Panc1 (cell line): Measurements from ENCODE around the gene ZNF333. TPM values are rescaled to one million over a fixed set of nuclear protein-coding genes. Genes with fewer than 3 reads are reported as not detected.

Experiments
- ATAC-seq: fragments of 200-7000 bp; cut with Tn5 transposase; 2 replicates; pipeline ENCODE4 v1.9.1; 2020; ENCODE audit warnings: mild to moderate bottlenecking, moderate library complexity
- BruUV-seq: library from RNA; stranded (reverse); fragments of 400-500 nt; replicated peaks from 2 replicates; lab custom pipeline; 2021; lab: Mats Ljungman, UMichigan
- CTCF ChIA-PET: fragments of 300-600 bp; sonication (Branson Sonifier 250); formaldehyde crosslinking; loops from one replicate; lab custom pipeline; 2022; ENCODE audit warnings: antibody characterized with exemption; lab: Charles Lee
- POLR2A ChIA-PET: fragments of 300-600 bp; sonication (Branson Sonifier 250); formaldehyde crosslinking; loops from one replicate; lab custom pipeline; 2022; ENCODE audit warnings: antibody characterized with exemption; lab: Charles Lee
- DNase-seq: peaks from one replicate; pipeline ENCODE4 v3.0.0-alpha.2; 2010; ENCODE audit warnings: low read depth, low spot score
- H3K27ac ChIP-seq: 2 replicates; pipeline ENCODE4 v1.5.1; 2011; ENCODE audit warnings: mild to moderate bottlenecking, low read length, inconsistent platforms
- H3K27me3 ChIP-seq: fragments of 200-500 bp; sonication (Bioruptor generic); 2 replicates; pipeline ENCODE4 v1.6.0; 2014; ENCODE audit warnings: low read length, inconsistent platforms; ENCODE audit not compliant: control insufficient read depth, insufficient read depth
- H3K36me3 ChIP-seq: fragments of 200-500 bp; sonication (Bioruptor generic); 2 replicates; pipeline ENCODE4 v1.5.1; 2014; ENCODE audit warnings: inconsistent platforms, mild to moderate bottlenecking, low read length, moderate library complexity; ENCODE audit not compliant: control insufficient read depth, insufficient read depth
- H3K4me1 ChIP-seq: 2 replicates; pipeline ENCODE4 v1.5.1; 2011; ENCODE audit warnings: inconsistent platforms, mild to moderate bottlenecking, low read length, moderate library complexity; ENCODE audit not compliant: control insufficient read depth, insufficient read depth
- H3K4me3 ChIP-seq, 2 experiments: 2 replicates each; pipeline ENCODE4 v1.5.1; 2011 to 2012; ENCODE audit warnings: low read depth in 2 of 2, low read length in 2 of 2, mild to moderate bottlenecking in 2 of 2, inconsistent platforms in 1 of 2, moderate library complexity in 1 of 2
- H3K9me3 ChIP-seq: fragments of 200-500 bp; sonication (Bioruptor generic); 2 replicates; pipeline ENCODE4 v1.5.1; 2014; ENCODE audit warnings: low read depth, mild to moderate bottlenecking, inconsistent platforms, low read length, moderate library complexity; ENCODE audit not compliant: control insufficient read depth, insufficient read depth
- POLR2AphosphoS5 ChIP-seq: IDR thresholded peaks from 2 replicates; pipeline ENCODE4 v1.6.1; 2012; ENCODE audit warnings: mild to moderate bottlenecking, low read depth, low read length, moderate library complexity
- SIN3A ChIP-seq: IDR thresholded peaks from 2 replicates; pipeline ENCODE4 v1.6.1; 2012; ENCODE audit warnings: low read depth, mild to moderate bottlenecking, low read length, moderate library complexity, borderline replicate concordance; ENCODE audit not compliant: insufficient read depth
- TCF7L2 ChIP-seq: IDR thresholded peaks from 2 replicates; pipeline ENCODE4 v1.6.1; 2011; ENCODE audit warnings: mild to moderate bottlenecking, low read depth, low read length, inconsistent platforms
- in situ Hi-C: cut with HindIII; loops from 2 replicates; pipeline ENCODE4 v1.10.0; 2016; ENCODE audit warnings: low sequenced_read_pairs, low pct_unique_long_range_greater_than_20kb
- intact Hi-C: fragments of 100-400 bp; cut with micrococcal nuclease; formaldehyde crosslinking; loops from one replicate; pipeline ENCODE4 v1.10.0; 2022; ENCODE audit not compliant: unreplicated experiment
- total RNA-seq: library from RNA; stranded (reverse); gene quantifications from one replicate; pipeline ENCODE4 v1.2.1, GENCODE V29; 2021; ENCODE audit not compliant: unreplicated experiment
- TF ChIP-seq, protein P1 (sequence below), 2 experiments: IDR thresholded peaks; 2 replicates each; pipeline ENCODE4 v1.6.1; 2011 to 2012; ENCODE audit warnings: low read depth in 2 of 2, control low read depth in 1 of 2, low read length in 1 of 2, mild to moderate bottlenecking in 1 of 2, moderate library complexity in 1 of 2; ENCODE audit not compliant: insufficient read depth in 1 of 2
- TF ChIP-seq, protein P2 (sequence below): fragments of 450-650 bp; IDR thresholded peaks from 2 replicates; pipeline ENCODE4 v1.5.1; 2017; ENCODE audit warnings: mild to moderate bottlenecking

The ZNF333 gene
- total RNA-seq, 1 experiment from 2014 or later: 9.2 TPM

DNA sequence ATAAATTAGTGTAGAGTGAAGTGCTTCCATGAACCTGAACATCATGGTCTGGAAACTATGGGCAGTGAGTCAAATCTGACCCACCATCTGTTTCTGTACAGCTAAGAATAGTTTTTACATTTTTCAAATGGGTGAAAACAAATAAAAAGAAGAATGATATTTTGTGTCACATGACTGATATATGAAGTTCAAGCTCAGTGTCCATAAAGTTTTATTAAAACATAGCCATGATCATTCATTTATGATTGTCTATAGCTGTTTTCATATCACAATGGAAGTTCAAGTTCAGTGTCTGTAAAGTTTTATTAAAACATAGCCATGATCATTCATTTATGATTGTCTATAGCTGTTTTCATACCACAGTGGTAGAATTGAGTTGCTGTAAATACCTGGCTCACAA is 42.7 kb downstream of the ZNF333 start:
- in situ Hi-C loops: no loop called here
- ATAC-seq (no peak), DNase-seq (no peak)
- TF ChIP-seq TCF7L2 (no peak), SIN3A (no peak), POLR2AphosphoS5 (no peak)
- TF ChIP-seq, protein P1, sequence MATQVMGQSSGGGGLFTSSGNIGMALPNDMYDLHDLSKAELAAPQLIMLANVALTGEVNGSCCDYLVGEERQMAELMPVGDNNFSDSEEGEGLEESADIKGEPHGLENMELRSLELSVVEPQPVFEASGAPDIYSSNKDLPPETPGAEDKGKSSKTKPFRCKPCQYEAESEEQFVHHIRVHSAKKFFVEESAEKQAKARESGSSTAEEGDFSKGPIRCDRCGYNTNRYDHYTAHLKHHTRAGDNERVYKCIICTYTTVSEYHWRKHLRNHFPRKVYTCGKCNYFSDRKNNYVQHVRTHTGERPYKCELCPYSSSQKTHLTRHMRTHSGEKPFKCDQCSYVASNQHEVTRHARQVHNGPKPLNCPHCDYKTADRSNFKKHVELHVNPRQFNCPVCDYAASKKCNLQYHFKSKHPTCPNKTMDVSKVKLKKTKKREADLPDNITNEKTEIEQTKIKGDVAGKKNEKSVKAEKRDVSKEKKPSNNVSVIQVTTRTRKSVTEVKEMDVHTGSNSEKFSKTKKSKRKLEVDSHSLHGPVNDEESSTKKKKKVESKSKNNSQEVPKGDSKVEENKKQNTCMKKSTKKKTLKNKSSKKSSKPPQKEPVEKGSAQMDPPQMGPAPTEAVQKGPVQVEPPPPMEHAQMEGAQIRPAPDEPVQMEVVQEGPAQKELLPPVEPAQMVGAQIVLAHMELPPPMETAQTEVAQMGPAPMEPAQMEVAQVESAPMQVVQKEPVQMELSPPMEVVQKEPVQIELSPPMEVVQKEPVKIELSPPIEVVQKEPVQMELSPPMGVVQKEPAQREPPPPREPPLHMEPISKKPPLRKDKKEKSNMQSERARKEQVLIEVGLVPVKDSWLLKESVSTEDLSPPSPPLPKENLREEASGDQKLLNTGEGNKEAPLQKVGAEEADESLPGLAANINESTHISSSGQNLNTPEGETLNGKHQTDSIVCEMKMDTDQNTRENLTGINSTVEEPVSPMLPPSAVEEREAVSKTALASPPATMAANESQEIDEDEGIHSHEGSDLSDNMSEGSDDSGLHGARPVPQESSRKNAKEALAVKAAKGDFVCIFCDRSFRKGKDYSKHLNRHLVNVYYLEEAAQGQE (IDR thresholded peaks at IDR 0.05; ENCODE audit: insufficient read depth in 1 of 2, low read depth in 2 of 2, low read length in 1 of 2): no peak
- TF ChIP-seq, protein P2, sequence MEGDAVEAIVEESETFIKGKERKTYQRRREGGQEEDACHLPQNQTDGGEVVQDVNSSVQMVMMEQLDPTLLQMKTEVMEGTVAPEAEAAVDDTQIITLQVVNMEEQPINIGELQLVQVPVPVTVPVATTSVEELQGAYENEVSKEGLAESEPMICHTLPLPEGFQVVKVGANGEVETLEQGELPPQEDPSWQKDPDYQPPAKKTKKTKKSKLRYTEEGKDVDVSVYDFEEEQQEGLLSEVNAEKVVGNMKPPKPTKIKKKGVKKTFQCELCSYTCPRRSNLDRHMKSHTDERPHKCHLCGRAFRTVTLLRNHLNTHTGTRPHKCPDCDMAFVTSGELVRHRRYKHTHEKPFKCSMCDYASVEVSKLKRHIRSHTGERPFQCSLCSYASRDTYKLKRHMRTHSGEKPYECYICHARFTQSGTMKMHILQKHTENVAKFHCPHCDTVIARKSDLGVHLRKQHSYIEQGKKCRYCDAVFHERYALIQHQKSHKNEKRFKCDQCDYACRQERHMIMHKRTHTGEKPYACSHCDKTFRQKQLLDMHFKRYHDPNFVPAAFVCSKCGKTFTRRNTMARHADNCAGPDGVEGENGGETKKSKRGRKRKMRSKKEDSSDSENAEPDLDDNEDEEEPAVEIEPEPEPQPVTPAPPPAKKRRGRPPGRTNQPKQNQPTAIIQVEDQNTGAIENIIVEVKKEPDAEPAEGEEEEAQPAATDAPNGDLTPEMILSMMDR: no peak
- Histone ChIP-seq H3K27ac (no peak overlapping the region), H3K36me3 (no peaks in the 10 kb centered on the region), H3K4me1 (no peaks in the 10 kb centered on the region), H3K4me3 (no peak overlapping the region), H3K27me3 (no peaks in the 10 kb centered on the region), H3K9me3 (no peaks in the 10 kb centered on the region)
- ChIA-PET CTCF (no interaction called here), POLR2A (no interaction called here)
- intact Hi-C loops: no loop called here
- no TSS peak for BruUV-seq

DNA sequence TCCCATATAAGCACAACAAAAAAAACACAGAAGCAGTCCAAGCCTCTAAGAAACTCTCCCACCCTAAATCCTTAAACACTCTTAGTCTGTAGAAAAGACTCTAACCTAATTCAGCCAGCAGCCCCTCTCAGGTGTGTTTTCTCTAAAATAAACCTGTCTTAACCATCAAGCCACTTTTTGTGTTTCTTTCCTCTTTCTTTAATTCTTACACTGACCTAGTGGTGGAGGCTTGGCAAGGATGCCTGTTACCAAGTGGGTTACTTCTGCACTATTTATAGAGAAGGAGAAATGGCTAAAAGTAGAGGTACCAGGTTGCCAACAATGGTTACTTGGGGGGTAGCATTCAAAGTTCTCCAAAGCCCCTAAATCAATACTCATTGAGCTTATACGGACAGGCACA is 43.7 kb downstream of the ZNF333 start:
- Histone ChIP-seq H3K9me3 (no peaks in the 10 kb centered on the region), H3K27ac (no peak overlapping the region), H3K27me3 (no peaks in the 10 kb centered on the region), H3K36me3 (no peaks in the 10 kb centered on the region), H3K4me3 (no peak overlapping the region), H3K4me1 (no peaks in the 10 kb centered on the region)
- TF ChIP-seq POLR2AphosphoS5 (no peak), SIN3A (no peak), TCF7L2 (no peak)
- TF ChIP-seq, protein P1 (IDR thresholded peaks at IDR 0.05; ENCODE audit: insufficient read depth in 1 of 2, low read depth in 2 of 2, low read length in 1 of 2): no peak
- TF ChIP-seq, protein P2: no peak
- in situ Hi-C loops (no loop called here), intact Hi-C loops (no loop called here)
- no TSS peak for BruUV-seq
- ATAC-seq (no peak), DNase-seq (no peak)
- CTCF ChIA-PET: no interaction called here
- POLR2A ChIA-PET: no interaction called here
